Measurements from ENCODE around the gene TNNC1.

TNNC1 gene

GRCh38 chr3:52443791-52444687 is 9.8 kb downstream of the TNNC1 start:
- no peak for DNase-seq (ENCODE audit: low read depth, low spot score)
- peak overlapping the region; percentile 53 for H3K4me3 ChIP-seq (ENCODE audit: insufficient read length, low read depth)
- H3K9me3 ChIP-seq (ENCODE audit: insufficient read depth, low read length) = no peaks in the 10 kb centered on the region
- no peak for TF ChIP-seq YY1 (IDR thresholded peaks at IDR 0.05; ENCODE audit: insufficient read depth, insufficient read length)
- H3K4me1 ChIP-seq (ENCODE audit: insufficient read depth, insufficient read length) = peaks cover 20% of the 10 kb centered on the region
- H3K27me3 ChIP-seq (ENCODE audit: insufficient read depth, insufficient read length) = peaks cover 14% of the 10 kb centered on the region
- H3K36me3 ChIP-seq (ENCODE audit: insufficient read depth, insufficient read length, low read length) = peaks cover 5% of the 10 kb centered on the region
- peak overlapping the region; percentile 92 for H3K9ac ChIP-seq (ENCODE audit: insufficient read length, low read depth)

GRCh38 chr3:52443268-52443610 is 10.6 kb downstream of the TNNC1 start:
- Histone ChIP-seq H3K36me3 (ENCODE audit: insufficient read depth, insufficient read length, low read length) (peaks cover 5% of the 10 kb centered on the region), H3K9me3 (ENCODE audit: insufficient read depth, low read length) (no peaks in the 10 kb centered on the region), H3K9ac (ENCODE audit: insufficient read length, low read depth) (no peak overlapping the region), H3K4me3 (ENCODE audit: insufficient read length, low read depth) (no peak overlapping the region), H3K27me3 (ENCODE audit: insufficient read depth, insufficient read length) (peaks cover 14% of the 10 kb centered on the region), H3K4me1 (ENCODE audit: insufficient read depth, insufficient read length) (peaks cover 20% of the 10 kb centered on the region)
- DNase-seq (ENCODE audit: low read depth, low spot score) = no peak
- TF ChIP-seq YY1 (IDR thresholded peaks at IDR 0.05; ENCODE audit: insufficient read depth, insufficient read length) (no peak), ZNF274 (IDR thresholded peaks at IDR 0.05; ENCODE audit: low read depth, low read length) (no peak), SUZ12 (IDR thresholded peaks at IDR 0.05; ENCODE audit: extremely low read depth, insufficient read depth, insufficient read length) (no peak)

- Histone ChIP-seq H3K9ac (ENCODE audit: insufficient read length, low read depth) (no peak overlapping the region), H3K4me3 (ENCODE audit: insufficient read length, low read depth) (no peak overlapping the region), H3K36me3 (ENCODE audit: insufficient read depth, insufficient read length, low read length) (peaks cover 5% of the 10 kb centered on the region), H3K9me3 (ENCODE audit: insufficient read depth, low read length) (no peaks in the 10 kb centered on the region), H3K4me1 (ENCODE audit: insufficient read depth, insufficient read length) (peaks cover 20% of the 10 kb centered on the region), H3K27me3 (ENCODE audit: insufficient read depth, insufficient read length) (peaks cover 14% of the 10 kb centered on the region)
- DNase-seq (ENCODE audit: low read depth, low spot score) = no peak
- no peak for TF ChIP-seq ZNF274 (IDR thresholded peaks at IDR 0.05; ENCODE audit: low read depth, low read length)
- TF ChIP-seq SUZ12 (IDR thresholded peaks at IDR 0.05; ENCODE audit: extremely low read depth, insufficient read depth, insufficient read length) = no peak
- TF ChIP-seq YY1 (IDR thresholded peaks at IDR 0.05; ENCODE audit: insufficient read depth, insufficient read length) = no peak
Measured at GRCh38 chr3:52442409-52443267, 11.2 kb downstream of the TNNC1 start.

GRCh38 chr3:52441772-52442332 is 12.0 kb downstream of the TNNC1 start:
- Histone ChIP-seq H3K4me1 (ENCODE audit: insufficient read depth, insufficient read length) (peaks cover 20% of the 10 kb centered on the region), H3K27me3 (ENCODE audit: insufficient read depth, insufficient read length) (peaks cover 13% of the 10 kb centered on the region), H3K4me3 (ENCODE audit: insufficient read length, low read depth) (no peak overlapping the region), H3K36me3 (ENCODE audit: insufficient read depth, insufficient read length, low read length) (peaks cover 5% of the 10 kb centered on the region), H3K9me3 (ENCODE audit: insufficient read depth, low read length) (no peaks in the 10 kb centered on the region), H3K9ac (ENCODE audit: insufficient read length, low read depth) (no peak overlapping the region)
- no peak for DNase-seq (ENCODE audit: low read depth, low spot score)
- TF ChIP-seq ZNF274 (IDR thresholded peaks at IDR 0.05; ENCODE audit: low read depth, low read length) (no peak), YY1 (IDR thresholded peaks at IDR 0.05; ENCODE audit: insufficient read depth, insufficient read length) (no peak), SUZ12 (IDR thresholded peaks at IDR 0.05; ENCODE audit: extremely low read depth, insufficient read depth, insufficient read length) (no peak)

GRCh38 chr3:52441091-52441771 is 12.6 kb downstream of the TNNC1 start:
- Histone ChIP-seq H3K4me1 (ENCODE audit: insufficient read depth, insufficient read length) (peaks cover 14% of the 10 kb centered on the region), H3K36me3 (ENCODE audit: insufficient read depth, insufficient read length, low read length) (peaks cover 5% of the 10 kb centered on the region), H3K27me3 (ENCODE audit: insufficient read depth, insufficient read length) (peaks cover 7% of the 10 kb centered on the region), H3K9me3 (ENCODE audit: insufficient read depth, low read length) (no peaks in the 10 kb centered on the region), H3K9ac (ENCODE audit: insufficient read length, low read depth) (no peak overlapping the region), H3K4me3 (ENCODE audit: insufficient read length, low read depth) (no peak overlapping the region)
- no peak for DNase-seq (ENCODE audit: low read depth, low spot score)
- TF ChIP-seq YY1 (IDR thresholded peaks at IDR 0.05; ENCODE audit: insufficient read depth, insufficient read length) = no peak
- TF ChIP-seq SUZ12 (IDR thresholded peaks at IDR 0.05; ENCODE audit: extremely low read depth, insufficient read depth, insufficient read length) = no peak
- no peak for TF ChIP-seq ZNF274 (IDR thresholded peaks at IDR 0.05; ENCODE audit: low read depth, low read length)

GRCh38 chr3:52440671-52441070 is 13.2 kb downstream of the TNNC1 start:
- no peak overlapping the region for H3K4me3 ChIP-seq (ENCODE audit: insufficient read length, low read depth)
- peaks cover 3% of the 10 kb centered on the region for H3K27me3 ChIP-seq (ENCODE audit: insufficient read depth, insufficient read length)
- H3K9me3 ChIP-seq (ENCODE audit: insufficient read depth, low read length) = no peaks in the 10 kb centered on the region
- DNase-seq (ENCODE audit: low read depth, low spot score) = no peak
- H3K36me3 ChIP-seq (ENCODE audit: insufficient read depth, insufficient read length, low read length) = peaks cover 5% of the 10 kb centered on the region
- no peak for TF ChIP-seq ZNF274 (IDR thresholded peaks at IDR 0.05; ENCODE audit: low read depth, low read length)
- TF ChIP-seq YY1 (IDR thresholded peaks at IDR 0.05; ENCODE audit: insufficient read depth, insufficient read length) = no peak
- no peak for TF ChIP-seq SUZ12 (IDR thresholded peaks at IDR 0.05; ENCODE audit: extremely low read depth, insufficient read depth, insufficient read length)
- H3K4me1 ChIP-seq (ENCODE audit: insufficient read depth, insufficient read length) = peaks cover 12% of the 10 kb centered on the region
- no peak overlapping the region for H3K9ac ChIP-seq (ENCODE audit: insufficient read length, low read depth)
